ENCODE results near the gene GBA2.

- TF ChIP-seq CTCF (IDR thresholded peaks at IDR 0.05) (peak; percentile 61 to 91 (median 80)), POLR2A (IDR thresholded peaks at IDR 0.05) (peak in 1 of 2 donors; percentile 26)
Observed at GRCh38 chr9:35736201-35736633, 12.8 kb downstream of the GBA2 start.

Measured in Peyer's patch (tissue), 4 donors.